Calu3 (cell line): ENCODE results near the gene CEP85. TPM values are rescaled to one million over a fixed set of nuclear protein-coding genes. Genes with fewer than 3 reads are reported as not detected.
A peak's percentile ranks its signal among the peaks of the same experiment; 100 is the strongest.

Experiments used
- BruUV-seq: library from RNA; stranded (reverse); fragments of 400-500 nt; replicated peaks from 2 replicates; lab custom pipeline; 2021; lab: Mats Ljungman, UMichigan
- CTCF ChIA-PET: fragments of 300-600 bp; sonication (Branson Sonifier 250); formaldehyde crosslinking; loops from one replicate; lab custom pipeline; 2022; ENCODE audit warnings: antibody characterized with exemption; lab: Charles Lee
- DNase-seq: peaks from one replicate; pipeline ENCODE4 v3.0.0; 2022
- H3K27ac Mint-ChIP-seq: one replicate; pipeline ENCODE4 v1.8.0; 2022; ENCODE audit warnings: mixed read lengths; ENCODE audit not compliant: unreplicated experiment
- H3K27me3 Mint-ChIP-seq: one replicate; pipeline ENCODE4 v1.8.0; 2022; ENCODE audit warnings: mixed read lengths; ENCODE audit not compliant: unreplicated experiment
- H3K36me3 Mint-ChIP-seq: one replicate; pipeline ENCODE4 v1.8.0; 2022; ENCODE audit warnings: mild to moderate bottlenecking, moderate library complexity, mixed read lengths; ENCODE audit not compliant: insufficient read depth, unreplicated experiment
- H3K4me1 Mint-ChIP-seq: one replicate; pipeline ENCODE4 v1.8.0; 2022; ENCODE audit warnings: mild to moderate bottlenecking, low read depth, mixed read lengths; ENCODE audit not compliant: unreplicated experiment
- H3K4me3 Mint-ChIP-seq: one replicate; pipeline ENCODE4 v1.8.0; 2022; ENCODE audit warnings: mild to moderate bottlenecking, low read depth, moderate library complexity, mixed read lengths; ENCODE audit not compliant: unreplicated experiment
- H3K9me3 Mint-ChIP-seq: one replicate; pipeline ENCODE4 v1.8.0; 2022; ENCODE audit warnings: low read depth, mixed read lengths; ENCODE audit not compliant: unreplicated experiment
- CTCF ChIP-seq: fragments of 200-600 bp; IDR thresholded peaks from one replicate; pipeline ENCODE4 v1.8.0; 2022; ENCODE audit warnings: antibody characterized with exemption; ENCODE audit not compliant: unreplicated experiment
- intact Hi-C: fragments of 100-400 bp; cut with micrococcal nuclease; formaldehyde crosslinking; loops from one replicate; pipeline ENCODE4 v1.10.0; 2022; ENCODE audit not compliant: unreplicated experiment
- total RNA-seq: library from RNA; stranded (reverse); gene quantifications from 2 replicates; pipeline ENCODE4 v1.2.3, GENCODE V29; 2022

CEP85 gene
- total RNA-seq, 1 experiment from 2014 or later = 19.9 TPM

- intact Hi-C loops = no loop called here
- H3K27ac Mint-ChIP-seq = no peak overlapping the region
- CTCF ChIA-PET = no interaction called here
- H3K4me3 Mint-ChIP-seq = no peak overlapping the region
- DNase-seq = no peak
- no peaks in the 10 kb centered on the region for H3K27me3 Mint-ChIP-seq
- H3K4me1 Mint-ChIP-seq = peaks cover 30% of the 10 kb centered on the region
- no peak for TF ChIP-seq CTCF
- peaks cover 57% of the 10 kb centered on the region for H3K36me3 Mint-ChIP-seq
- no peaks in the 10 kb centered on the region for H3K9me3 Mint-ChIP-seq
- no TSS peak for BruUV-seq
These were observed 49.4 kb downstream of the CEP85 start for GRCh38 chr1:26283279-26283853.

DNA sequence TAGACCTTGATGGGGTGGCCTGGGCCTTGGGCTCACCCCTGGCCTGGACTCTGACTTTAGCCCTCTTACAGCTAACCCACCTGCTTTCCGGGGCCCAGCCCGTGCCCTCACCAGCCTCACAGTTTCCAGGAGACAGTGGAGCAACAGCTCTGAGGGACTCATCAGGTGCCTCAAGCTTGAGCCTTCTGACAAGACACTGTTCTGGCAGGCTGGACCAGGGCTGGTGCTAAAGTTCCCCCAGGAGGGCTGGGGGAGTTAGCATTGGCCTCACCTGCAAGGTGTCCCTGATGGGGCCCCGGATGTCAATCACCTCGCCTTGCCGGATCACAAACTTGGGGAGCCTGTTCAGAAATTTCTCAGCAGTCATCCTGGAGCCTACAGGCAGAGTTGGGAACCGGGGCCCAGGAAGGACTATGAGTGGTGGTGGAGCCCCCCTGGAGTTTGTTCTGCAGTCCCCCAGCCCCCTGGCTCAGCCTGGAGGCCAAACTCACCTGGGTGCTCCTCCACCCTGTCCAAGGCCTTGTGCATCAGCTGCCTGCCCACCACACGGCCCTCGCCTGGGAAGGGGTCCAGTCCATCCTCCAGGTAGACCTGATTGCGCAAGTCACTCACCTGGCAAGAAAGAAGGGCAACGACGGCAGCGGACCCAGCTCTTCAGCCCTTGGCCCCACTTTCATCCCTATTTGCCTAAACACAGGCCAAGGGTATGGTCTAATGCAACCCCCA is 50.0 kb downstream of the CEP85 start:
- peak overlapping the region; percentile 48 for H3K4me3 Mint-ChIP-seq
- CTCF ChIA-PET = no interaction called here
- peaks cover 50% of the 10 kb centered on the region for H3K36me3 Mint-ChIP-seq
- intact Hi-C loops = no loop called here
- TSS peak; percentile 12 for BruUV-seq
- H3K9me3 Mint-ChIP-seq = no peaks in the 10 kb centered on the region
- H3K4me1 Mint-ChIP-seq = peaks cover 24% of the 10 kb centered on the region
- no peak for TF ChIP-seq CTCF
- DNase-seq = no peak
- H3K27me3 Mint-ChIP-seq = no peaks in the 10 kb centered on the region
- peak overlapping the region; percentile 84 for H3K27ac Mint-ChIP-seq

GRCh38 chr1:26284597-26285347 is 50.8 kb downstream of the CEP85 start:
- CTCF ChIA-PET = interaction anchor here (1.2 to 1.4 kb wide), 3 partner anchors 12 to 37 kb away, joined by 3 read pairs; no protein-coding TSS in a partner anchor
- intact Hi-C loops = no loop called here
- Mint-ChIP-seq H3K4me1 (peaks cover 20% of the 10 kb centered on the region), H3K36me3 (peaks cover 43% of the 10 kb centered on the region), H3K9me3 (no peaks in the 10 kb centered on the region), H3K27ac (peak overlapping the region; percentile 84), H3K27me3 (no peaks in the 10 kb centered on the region), H3K4me3 (peak overlapping the region; percentile 48)
- TF ChIP-seq CTCF = no peak
- DNase-seq = peak; percentile 81
- BruUV-seq = no TSS peak

DNA sequence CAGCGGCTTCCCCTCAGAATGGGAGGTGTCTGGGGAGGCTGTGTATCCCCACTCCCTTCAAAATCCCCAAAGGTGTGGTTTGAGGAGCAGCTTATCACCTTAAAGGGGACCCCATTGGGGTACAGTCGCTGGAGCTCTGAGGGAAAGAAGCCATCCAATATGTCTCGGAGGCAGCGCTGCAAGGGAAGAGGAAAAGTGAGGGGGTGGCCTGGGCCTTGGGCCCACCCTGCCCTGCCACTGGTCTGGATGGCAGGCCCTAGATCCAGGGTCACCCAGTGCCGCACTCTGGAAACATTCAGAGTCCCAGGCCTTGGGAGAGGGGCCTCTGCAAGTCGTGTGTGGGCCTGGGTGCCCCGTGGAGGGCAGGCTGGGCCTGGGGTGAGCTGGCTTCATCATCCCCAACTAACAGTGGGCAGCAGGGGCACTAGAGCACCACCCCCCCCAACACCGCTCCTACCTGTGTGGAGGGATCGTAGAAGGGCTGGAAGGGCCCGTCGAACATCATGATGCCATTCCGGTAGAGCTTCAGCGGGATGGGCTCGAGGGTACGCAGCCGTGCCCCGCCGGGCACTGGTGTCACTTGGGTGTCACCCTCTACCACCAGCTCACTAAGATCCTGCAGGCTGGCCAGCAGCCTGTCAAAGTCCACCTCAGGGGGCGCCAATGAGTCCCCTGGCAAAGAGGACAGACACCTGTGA is 51.5 kb downstream of the CEP85 start:
- H3K27me3 Mint-ChIP-seq = no peaks in the 10 kb centered on the region
- CTCF ChIA-PET = interaction anchor here (1.2 to 1.4 kb wide), 3 partner anchors 11 to 36 kb away, joined by 3 read pairs; no protein-coding TSS in a partner anchor
- peak overlapping the region; percentile 84 for H3K27ac Mint-ChIP-seq
- intact Hi-C loops = no loop called here
- peak; percentile 30 for DNase-seq
- H3K4me1 Mint-ChIP-seq = peaks cover 20% of the 10 kb centered on the region
- peaks cover 36% of the 10 kb centered on the region for H3K36me3 Mint-ChIP-seq
- H3K4me3 Mint-ChIP-seq = peak overlapping the region; percentile 48
- TF ChIP-seq CTCF = no peak
- H3K9me3 Mint-ChIP-seq = no peaks in the 10 kb centered on the region
- BruUV-seq = no TSS peak
